NCI-H748 (cell line): ENCODE measurements around the gene ARMCX4.
"Not testable (repeated sequence)": the region's sequence is repeated elsewhere in the genome, so short reads cannot be mapped to it uniquely, and the experiment has no call there.

Experiments used
- DNase-seq: peaks from one replicate; lab custom pipeline; 2025; ENCODE audit not compliant: unreplicated experiment; lab: John Stamatoyannopoulos, UW

Gene ARMCX4

DNA sequence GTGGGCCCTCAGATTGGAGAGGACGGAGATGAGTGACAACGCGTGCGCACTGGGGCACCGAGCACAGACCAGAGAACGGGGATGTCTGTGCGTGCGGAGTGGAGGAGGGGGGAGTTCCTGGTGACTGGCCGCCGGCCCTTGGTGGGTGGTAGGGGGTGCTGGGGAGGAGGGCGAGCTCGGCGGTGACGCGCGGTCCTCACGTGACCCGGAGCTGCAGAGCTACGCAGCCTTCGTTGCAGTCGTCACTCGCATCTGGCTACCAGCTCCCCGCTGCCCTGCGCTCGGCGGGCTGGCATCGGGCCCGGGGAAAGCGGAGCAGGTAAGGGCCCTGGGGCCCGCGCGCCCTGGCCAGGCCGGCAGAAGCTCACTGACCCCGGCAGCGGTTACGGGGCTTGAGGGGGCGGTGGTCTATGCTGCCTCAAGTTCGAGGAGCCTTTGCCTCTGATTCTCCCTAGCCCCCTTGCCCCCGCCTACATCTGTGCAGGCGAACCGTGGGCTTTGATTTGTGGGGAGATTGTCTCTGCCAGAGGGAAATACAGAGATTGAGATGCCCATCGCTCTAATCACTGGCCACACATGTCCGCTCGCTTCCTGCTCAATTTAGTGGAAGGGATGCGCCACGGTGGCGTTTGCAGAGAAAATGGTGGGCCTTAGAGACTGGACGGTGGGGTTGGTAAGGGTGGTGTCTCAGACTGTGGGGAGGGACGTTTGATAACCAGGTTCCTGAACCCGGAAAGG, at the start of gene ARMCX4:
TSS of gene ARMCX4 (plus strand) at position 245 of the 738 bp plus-strand sequence. CDS start 3,134 bp downstream, outside the sequence.
- DNase-seq = peak; percentile 89

DNA sequence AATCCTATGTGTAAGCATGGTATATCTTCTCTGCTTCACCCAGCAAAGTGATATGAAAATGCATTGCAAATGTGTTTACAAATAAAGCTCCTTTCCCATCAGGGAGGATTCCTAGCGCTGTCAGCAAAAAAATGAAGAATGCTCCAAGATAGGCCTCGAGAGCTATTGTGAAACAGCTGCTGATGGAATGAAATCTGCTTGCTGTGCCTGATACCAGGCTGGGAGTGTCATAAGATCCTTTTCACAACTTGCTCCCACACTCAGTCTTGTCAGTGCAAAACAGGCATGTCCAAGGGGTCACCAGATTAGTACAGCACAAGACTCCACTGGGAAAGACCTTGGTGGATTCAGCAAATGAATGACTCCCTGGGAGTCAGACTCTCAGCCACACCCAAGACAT, 43.2 kb upstream of the ARMCX4 start:
- DNase-seq = no peak

DNA sequence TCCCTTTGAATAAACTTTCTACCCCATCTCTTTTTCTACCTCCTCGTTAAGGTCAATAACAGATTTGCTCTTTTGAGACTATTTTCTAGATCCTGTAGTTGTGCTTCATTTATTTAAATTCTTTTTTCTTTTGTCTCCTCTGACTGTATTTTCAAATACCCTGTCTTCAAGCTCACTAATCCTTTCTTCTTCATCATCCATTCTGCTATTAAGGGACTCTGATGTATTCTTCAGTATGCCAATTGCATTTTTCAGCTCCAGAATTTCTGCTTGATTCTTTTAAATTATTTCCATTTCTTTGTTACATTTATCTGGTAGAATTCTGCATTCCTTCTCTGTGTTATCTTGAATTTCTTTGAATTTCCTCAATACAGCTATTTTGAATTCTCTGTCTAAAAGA, 36.0 kb upstream of the ARMCX4 start:
- DNase-seq = no peak

DNA sequence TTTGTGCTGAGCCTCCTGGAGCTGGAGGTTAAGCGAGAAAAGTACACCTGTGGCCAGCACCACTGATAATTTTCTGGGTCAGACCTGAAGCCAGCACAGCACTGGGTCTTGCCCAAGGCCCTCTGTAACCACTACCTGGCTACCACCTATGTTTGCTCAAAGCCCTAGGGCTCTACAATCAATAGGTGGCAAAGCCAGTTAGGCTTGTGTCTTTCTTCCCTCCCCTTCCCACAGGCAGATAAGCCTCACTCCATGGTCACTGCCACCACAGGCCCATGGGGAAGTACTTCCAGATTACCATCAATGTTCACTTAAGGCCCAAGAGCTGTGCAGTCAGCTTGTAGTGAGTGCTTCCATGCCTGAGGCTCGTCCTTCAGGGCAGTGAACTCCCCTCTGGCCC, 35.2 kb upstream of the ARMCX4 start:
- DNase-seq = no peak

DNA sequence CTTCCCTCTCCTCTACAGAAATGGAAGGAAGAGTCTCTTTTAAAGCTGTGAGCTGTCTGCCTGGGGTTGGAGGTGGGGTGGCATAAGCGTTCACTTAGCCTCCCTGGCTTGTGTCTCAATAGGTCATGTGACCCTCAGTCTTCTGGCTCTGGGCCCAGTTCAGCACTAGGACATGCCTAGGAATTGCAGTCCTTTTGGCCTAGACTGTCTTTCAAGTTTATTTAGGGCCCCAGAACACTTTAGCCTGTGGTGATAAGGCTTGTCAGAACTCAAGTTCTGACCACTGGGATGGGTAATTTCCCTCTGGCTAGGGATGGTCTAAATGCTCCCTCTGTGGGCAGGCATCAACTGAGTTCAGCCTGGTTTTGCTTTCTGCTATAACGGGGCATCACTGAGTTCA, 34.3 kb upstream of the ARMCX4 start:
- DNase-seq = no peak

DNA sequence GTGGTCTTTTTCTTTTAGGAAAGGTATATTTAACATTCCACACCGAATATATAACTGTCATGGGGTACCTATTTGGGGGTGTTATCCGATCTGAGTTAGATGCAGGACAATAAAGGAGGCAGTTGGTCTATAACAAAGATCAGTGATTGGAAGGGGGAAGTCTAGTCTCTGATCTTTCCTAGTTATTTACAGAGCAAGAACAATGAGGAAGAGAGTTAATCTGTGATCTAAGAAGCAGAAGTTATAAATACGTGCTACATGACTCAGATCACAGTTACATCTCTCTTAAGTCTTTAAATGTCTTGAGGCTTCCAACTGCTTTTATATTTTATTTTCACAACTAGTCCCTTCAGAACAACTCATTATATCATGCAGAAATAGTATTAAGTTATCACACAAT, 33.2 kb upstream of the ARMCX4 start:
- no peak for DNase-seq

DNA sequence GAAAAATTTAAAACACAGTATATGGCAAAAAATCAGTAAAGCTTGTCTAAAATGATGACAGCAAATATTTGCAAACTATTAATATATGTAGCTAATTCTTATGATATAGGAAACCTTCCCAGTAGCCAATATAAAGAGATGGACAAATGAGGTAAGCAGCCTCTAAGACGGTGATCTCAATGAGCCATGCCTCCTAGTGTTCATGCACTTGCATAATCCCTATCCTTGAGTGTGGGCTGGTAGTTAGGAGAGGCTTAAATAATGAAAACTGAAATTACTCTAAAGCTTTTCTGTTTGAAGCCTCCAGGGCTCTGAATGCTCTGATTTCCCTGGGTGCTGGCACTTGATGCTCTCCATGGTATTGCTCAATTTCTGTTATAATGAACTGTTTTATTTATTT, 24.6 kb upstream of the ARMCX4 start:
- DNase-seq = no peak

DNA sequence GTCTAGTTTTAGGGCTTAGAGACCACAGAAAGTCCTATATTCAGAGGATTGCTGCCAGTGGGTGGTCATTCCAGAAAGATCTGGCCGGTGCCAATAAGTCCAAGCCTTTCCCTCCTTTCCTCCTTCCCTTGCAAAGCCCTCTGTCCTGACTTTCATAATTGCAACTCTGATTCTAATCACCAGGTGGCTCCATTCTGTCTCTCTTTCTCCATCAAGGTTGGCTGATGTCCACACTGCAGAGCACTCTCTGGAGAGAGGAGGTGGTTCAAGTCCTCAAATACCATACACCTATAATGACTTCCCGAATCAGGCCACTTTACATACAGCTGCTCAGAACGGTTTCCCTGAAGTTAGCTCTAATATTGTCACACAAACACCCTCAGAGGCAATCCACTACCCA, 22.4 kb upstream of the ARMCX4 start:
- peak; percentile 36 for DNase-seq

DNA sequence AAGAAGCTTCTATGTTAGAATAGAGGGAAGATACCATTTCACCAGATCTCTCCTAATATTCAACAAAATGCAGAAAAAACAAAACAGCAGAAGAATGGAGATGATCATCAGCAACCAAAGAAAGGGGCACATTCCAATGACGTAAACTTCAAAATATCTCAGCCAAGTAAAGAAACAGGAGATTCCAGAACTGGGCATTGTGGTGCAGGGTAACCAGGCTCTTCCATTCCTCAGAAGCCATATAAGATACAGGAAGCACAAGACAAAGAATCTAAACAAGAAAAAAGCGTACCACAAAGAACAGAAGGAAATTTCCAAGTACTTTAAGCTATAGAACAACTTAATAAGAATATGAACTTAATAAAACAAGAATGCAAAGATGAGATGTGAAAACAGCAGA, 6.9 kb upstream of the ARMCX4 start:
- no peak for DNase-seq

DNA sequence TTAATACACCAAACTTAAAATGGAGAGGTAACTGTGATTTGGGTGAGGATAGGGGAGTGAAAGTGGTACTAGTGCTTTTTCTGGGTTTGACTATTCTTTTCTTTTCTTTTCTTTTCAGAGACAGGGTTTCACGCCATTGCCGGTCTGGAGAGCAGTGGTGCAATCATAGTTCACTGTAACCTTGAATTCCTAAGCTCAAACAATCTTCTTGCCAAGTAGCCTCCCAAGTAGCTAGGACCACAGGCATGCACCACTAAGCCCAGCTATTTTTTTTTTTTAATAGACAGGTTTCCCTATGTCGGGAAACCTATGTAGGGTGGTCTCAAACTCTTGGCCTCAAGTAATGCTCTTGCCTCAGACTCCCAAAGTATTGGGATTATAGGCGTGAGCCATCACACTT, 3.0 kb upstream of the ARMCX4 start:
- no peak for DNase-seq

DNA sequence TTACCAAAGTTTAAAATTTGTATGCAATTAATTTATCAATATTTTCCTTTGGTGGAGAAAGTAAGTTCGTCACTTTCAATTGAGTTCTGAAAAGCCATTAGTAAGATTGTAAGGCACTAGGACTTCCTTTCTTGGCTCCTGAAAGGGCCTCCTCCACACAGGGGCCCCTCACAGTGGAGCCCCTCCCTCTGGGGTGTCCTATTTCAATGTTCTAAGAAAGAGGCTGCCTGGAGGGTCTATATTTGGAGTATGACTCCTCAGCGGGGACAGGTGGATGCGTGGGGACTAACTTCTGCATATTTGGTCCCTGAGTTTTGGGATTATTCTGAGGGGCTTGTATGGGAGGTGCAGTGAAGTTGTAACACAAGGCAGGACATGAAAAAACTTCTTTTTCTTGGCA, 1.6 kb upstream of the ARMCX4 start:
- no peak for DNase-seq

DNA sequence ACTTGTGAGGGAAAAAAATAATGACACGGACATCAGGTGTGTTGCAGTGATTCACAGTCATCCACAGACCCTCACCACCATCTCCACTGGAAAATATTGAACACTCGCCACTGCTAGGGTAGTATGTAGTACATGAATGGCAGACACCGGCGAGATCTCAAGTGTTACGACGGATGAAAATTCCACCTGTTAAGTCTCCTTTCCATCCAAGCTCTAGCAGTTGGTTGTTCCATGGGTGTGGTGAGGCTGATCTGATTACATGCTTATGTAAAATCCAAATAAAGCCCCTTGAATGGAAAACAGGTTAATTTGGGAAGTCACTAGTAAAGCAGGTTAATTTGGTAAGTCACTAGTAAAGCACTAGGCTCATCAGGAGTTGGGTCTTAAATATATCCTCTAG, 1.1 kb upstream of the ARMCX4 start:
- peak; percentile 3 for DNase-seq

DNA sequence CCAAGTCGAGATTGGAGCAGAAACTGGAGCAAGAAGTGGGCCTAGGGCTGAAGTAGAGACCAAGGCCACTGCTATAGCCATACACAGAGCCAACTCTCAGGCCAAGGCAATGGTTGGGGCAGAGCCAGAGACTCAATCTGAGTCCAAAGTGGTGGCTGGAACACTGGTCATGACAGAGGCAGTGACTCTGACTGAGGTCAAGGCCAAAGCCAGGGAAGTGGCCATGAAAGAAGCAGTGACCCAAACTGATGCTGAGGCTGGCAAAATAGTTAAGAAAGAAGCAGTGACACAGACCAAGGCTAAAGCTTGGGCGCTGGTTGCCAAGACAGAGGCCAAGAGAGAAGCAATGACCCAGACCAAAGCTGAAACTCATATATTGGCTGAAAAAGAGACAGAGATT, 3.5 kb downstream of the ARMCX4 start:
- no peak for DNase-seq

DNA sequence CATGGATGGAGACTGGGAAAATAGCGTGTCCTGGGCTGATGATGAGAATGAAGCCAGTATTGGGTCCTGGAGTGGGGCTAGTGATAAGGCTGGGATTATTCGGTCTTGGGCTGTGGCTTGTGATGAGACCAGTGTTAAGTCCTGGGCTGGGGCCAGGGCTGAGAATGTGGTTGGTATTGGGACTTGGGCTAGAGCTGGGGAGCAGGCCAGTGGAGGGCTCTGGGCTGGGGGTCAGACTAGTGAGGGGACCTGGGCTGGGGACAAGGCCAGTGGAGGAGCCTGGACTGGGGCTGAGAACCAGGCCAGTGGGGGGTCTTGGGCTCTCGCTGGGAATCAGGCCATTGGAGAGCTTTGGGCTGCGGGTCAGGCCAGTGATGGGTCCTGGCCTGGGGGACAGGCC, 6.7 kb downstream of the ARMCX4 start:
- no peak for DNase-seq

DNA sequence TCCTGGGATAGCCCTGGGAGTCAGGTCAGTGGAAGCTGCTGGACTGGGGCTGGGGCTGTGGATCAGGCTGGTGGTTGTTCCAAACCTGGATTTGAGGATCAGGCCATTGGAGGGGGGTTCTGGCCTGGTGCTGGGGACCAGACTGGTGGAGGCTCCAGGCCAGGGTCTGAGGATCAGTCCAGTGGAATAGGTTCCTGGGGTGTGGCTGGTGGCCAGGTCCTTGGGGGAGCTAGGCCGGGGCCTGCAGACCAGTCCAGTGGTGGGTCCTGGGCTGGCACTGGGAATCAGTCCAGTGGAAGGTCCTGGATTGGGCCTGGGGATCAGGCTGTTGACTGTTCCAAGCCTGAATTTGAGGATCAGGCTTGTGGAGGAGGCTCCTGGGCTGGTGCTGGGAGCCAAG, 8.0 kb downstream of the ARMCX4 start:
- no peak for DNase-seq

DNA sequence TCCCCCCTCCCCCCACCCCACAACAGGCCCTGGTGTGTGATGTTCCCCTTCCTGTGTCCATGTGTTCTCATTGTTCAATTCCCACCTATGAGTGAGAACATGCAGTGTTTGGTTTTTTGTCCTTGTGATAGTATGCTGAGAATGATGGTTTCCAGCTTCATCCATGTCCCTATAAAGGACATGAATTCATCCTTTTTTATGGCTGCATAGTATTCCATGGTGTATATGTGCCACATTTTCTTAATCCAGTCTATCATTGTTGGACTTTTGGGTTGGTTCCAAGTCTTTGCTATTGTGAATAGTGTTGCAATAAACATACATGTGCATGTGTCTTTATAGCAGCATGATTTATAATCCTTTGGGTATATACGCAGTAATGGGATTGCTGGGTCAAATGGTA, 17.7 kb downstream of the ARMCX4 start:
- DNase-seq = not testable (repeated sequence)

DNA sequence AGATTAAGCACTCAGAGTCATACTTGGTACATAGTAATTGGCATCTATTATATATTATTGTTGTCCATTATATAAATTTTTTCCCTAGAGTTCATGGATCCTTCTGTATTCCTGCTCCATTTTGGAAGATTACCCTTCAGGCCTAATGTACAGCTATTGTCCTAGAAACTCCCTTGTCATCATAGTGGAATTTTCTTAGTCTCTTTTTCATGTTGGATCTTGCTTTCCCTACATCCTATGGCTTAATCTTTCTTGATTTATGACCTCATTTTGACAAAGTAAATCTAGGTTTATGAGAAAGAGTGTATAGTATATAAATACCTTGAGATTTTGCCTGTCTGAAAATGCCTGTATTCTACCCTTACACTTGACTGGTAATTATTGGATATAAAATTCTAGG, 22.1 kb downstream of the ARMCX4 start:
- no peak for DNase-seq

DNA sequence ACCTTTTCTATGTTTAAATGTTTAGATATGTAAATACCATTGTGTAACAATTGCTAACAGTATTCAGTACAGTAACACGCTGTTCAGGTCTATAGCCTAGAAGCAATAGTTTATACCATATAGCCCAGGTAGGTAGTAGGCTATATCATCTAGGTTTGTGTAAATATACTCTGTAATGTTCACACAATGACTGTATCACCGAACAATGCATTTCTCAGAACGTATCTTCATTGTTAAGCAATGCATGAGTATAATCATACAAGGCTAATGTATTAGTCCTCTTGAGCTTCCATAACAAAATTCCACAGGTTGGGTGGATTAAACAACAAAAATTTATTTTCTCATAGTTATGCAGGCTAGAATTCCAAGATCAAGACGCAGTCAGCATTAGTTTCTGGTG, 22.7 kb downstream of the ARMCX4 start:
- no peak for DNase-seq

DNA sequence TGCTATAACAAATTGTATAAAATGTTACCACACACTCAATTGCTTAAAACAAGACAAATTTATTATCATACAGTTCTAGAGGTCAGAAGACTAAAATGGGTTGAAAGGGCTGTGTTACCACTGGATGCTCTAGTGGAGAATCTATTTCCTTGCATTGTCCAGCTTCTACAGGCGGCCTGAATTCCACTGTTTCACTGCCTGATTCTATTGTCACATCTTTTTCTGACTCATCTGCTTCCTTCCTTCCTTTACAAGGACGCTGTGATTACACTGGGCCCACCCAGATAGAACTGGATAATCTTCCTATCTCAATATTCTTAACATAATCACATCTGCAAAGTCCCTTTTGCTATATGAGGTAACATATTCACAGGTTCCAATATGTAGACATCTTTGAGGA, 45.7 kb downstream of the ARMCX4 start:
- DNase-seq = no peak
